SK-N-SH treated with all-trans-retinoic acid at 6 μM for 48 hours (cell line): ENCODE data around the gene ARVCF.

ENCODE experiments used
- BACH2 ChIP-seq: fragments of 250-450 bp; sonication (Bioruptor Pico); IDR thresholded peaks from 2 replicates; pipeline ENCODE4 v1.9.0; 2021; ENCODE audit warnings: mild to moderate bottlenecking, borderline replicate concordance
- CSRNP3 ChIP-seq: fragments of 250-450 bp; sonication (Bioruptor Pico); IDR thresholded peaks from 2 replicates; pipeline ENCODE4 v1.5.1; 2021; ENCODE audit warnings: mild to moderate bottlenecking, moderate library complexity
- GLIS3 ChIP-seq: fragments of 250-450 bp; sonication (Bioruptor Pico); IDR thresholded peaks from 2 replicates; pipeline ENCODE4 v1.5.0; 2020; ENCODE audit warnings: mild to moderate bottlenecking, moderate library complexity
- PPARA ChIP-seq: fragments of 250-450 bp; sonication (Bioruptor Pico); IDR thresholded peaks from 2 replicates; pipeline ENCODE4 v1.5.0; 2020; ENCODE audit warnings: mild to moderate bottlenecking, borderline replicate concordance
- TOX ChIP-seq: fragments of 250-450 bp; sonication (Bioruptor Pico); IDR thresholded peaks from 2 replicates; pipeline ENCODE4 v1.8.0; 2021; ENCODE audit warnings: mild to moderate bottlenecking, moderate library complexity, borderline replicate concordance
- ZFP3 ChIP-seq: fragments of 250-450 bp; sonication (Bioruptor Pico); IDR thresholded peaks from 2 replicates; pipeline ENCODE4 v1.5.0; 2020; ENCODE audit warnings: mild to moderate bottlenecking, moderate library complexity
- ZFP30 ChIP-seq: fragments of 450-650 bp; formaldehyde crosslinking; IDR thresholded peaks from 2 replicates; pipeline ENCODE4 v1.5.0; 2022; ENCODE audit warnings: mild to moderate bottlenecking, moderate library complexity

GRCh38 chr22:19986011-19986409, 30.6 kb downstream of the ARVCF start:
- no peak for TF ChIP-seq ZFP30
- no peak for TF ChIP-seq CSRNP3 (CRISPR knock-in tag)
- no peak for TF ChIP-seq GLIS3 (CRISPR knock-in tag)
- TF ChIP-seq ZFP3 (CRISPR knock-in tag), result no peak
- TF ChIP-seq BACH2 (CRISPR knock-in tag), result no peak
- TF ChIP-seq PPARA, result no peak
- TF ChIP-seq TOX (CRISPR knock-in tag), result no peak
